ENCODE data around the gene SAMHD1. TPM values are rescaled to one million over a fixed set of nuclear protein-coding genes. Genes with fewer than 3 reads are reported as not detected.
"Not testable (repeated sequence)": the region's sequence is repeated elsewhere in the genome, so short reads cannot be mapped to it uniquely, and the experiment has no call there.

The SAMHD1 gene
- total RNA-seq, 1 experiment from 2014 or later = 63.0 TPM

DNA sequence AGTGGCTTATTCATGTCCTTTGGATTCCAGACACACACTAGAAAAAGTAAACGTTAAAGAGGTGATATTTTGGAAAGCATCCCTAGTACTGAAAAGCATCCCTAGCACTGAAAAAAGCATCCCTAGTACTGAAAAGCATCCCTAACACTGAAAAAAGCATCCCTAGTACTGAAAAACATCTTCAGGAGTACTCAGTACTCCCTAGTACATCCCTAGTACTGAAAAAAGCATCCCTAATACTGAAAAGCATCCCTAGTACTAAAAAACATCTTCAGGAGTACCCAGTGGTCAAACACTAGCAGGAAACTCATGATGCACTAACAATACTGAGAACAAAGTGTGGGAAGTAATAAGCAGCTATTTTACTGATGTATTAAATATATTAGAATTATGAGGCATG lies 45.6 kb upstream of the SAMHD1 start:
- BruUV-seq (replicated peaks) = no TSS peak
- CTCF ChIA-PET = no interaction called here

GRCh38 chr20:36994221-36994620 lies 42.7 kb upstream of the SAMHD1 start:
- H3K4me1 Mint-ChIP-seq (ENCODE audit: low read depth, unreplicated experiment); DNase-seq: not testable (repeated sequence)

More for the DNA sequence above, 45.6 kb upstream of the SAMHD1 start:
- H3K9me3 Mint-ChIP-seq (ENCODE audit: unreplicated experiment) = peaks cover 23% of the 10 kb centered on the region
- Histone ChIP-seq H3K4me1 (no peaks in the 10 kb centered on the region), H3K27me3 (replicated peaks; ENCODE audit: control insufficient read depth, insufficient read depth, low read length) (no peaks in the 10 kb centered on the region), H3K9me3 (peaks cover 23% of the 10 kb centered on the region), H3K4me3 (ENCODE audit: low read depth, low read length) (no peak overlapping the region), H3K36me3 (ENCODE audit: control insufficient read depth, insufficient read depth, low read length) (peaks cover 5% of the 10 kb centered on the region; the same call in 1 of the 2 replicates)
- H3K4me3 Mint-ChIP-seq (ENCODE audit: unreplicated experiment) = no peak overlapping the region
- H3K36me3 Mint-ChIP-seq (ENCODE audit: insufficient read depth, unreplicated experiment) = peaks cover 48% of the 10 kb centered on the region
- POLR2A ChIA-PET = no interaction called here
- TF ChIP-seq CTCF (IDR thresholded peaks at IDR 0.05; ENCODE audit: insufficient read depth in 1 of 2, low read depth in 1 of 2, low read length in 1 of 2, severe bottlenecking in 1 of 2, unreplicated experiment in 1 of 2) = no peak
- H3K27me3 Mint-ChIP-seq (ENCODE audit: insufficient read depth, unreplicated experiment) = no peaks in the 10 kb centered on the region
- H3K27ac Mint-ChIP-seq (ENCODE audit: unreplicated experiment) = no peak overlapping the region
- no peaks in the 10 kb centered on the region for H3K4me1 Mint-ChIP-seq (ENCODE audit: low read depth, unreplicated experiment)
- intact Hi-C loops (cut with micrococcal nuclease; ENCODE audit: unreplicated experiment) = no loop called here
- DNase-seq = no peak

DNA sequence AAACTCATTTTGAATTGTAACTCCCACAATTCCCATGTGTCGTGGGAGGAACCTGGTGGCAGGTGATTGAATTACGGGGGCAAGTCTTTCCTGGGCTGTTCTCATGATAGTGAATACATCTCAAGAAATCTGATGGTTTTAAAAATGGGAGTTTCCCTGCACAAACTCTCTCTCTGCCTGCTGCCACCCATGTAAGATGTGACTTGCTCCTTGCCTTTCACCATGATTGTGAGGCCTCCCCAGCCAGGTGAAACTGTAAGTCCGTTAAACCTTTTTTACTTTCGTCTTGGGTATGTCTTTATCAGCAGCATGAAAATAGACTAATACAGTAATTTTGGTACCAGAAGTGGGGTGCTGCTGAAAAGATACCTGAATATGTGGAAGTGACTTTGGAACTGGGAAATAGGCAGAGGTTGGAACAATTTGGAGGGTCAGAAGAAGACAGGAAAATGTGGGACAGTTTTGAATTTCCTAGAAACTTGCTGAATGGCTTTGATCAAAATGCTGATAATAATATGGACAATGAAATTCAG lies 41.4 kb upstream of the SAMHD1 start:
- H3K27me3 ChIP-seq (replicated peaks; ENCODE audit: control insufficient read depth, insufficient read depth, low read length) = no peaks in the 10 kb centered on the region
- no peaks in the 10 kb centered on the region for H3K36me3 ChIP-seq (ENCODE audit: control insufficient read depth, insufficient read depth, low read length)
- H3K4me3 Mint-ChIP-seq (ENCODE audit: unreplicated experiment) = no peak overlapping the region
- peaks cover 23% of the 10 kb centered on the region for H3K9me3 ChIP-seq
- H3K36me3 Mint-ChIP-seq (ENCODE audit: insufficient read depth, unreplicated experiment) = peaks cover 34% of the 10 kb centered on the region
- POLR2A ChIA-PET = interaction anchor here (0.6 kb wide), 1 partner anchor 104 kb away, joined by 3 read pairs; no protein-coding TSS in a partner anchor
- TF ChIP-seq CTCF (IDR thresholded peaks at IDR 0.05; ENCODE audit: insufficient read depth in 1 of 2, low read depth in 1 of 2, low read length in 1 of 2, severe bottlenecking in 1 of 2, unreplicated experiment in 1 of 2) = peak in 1 of 2 experiments; percentile 33
- no TSS peak for BruUV-seq (replicated peaks)
- peaks cover 23% of the 10 kb centered on the region for H3K9me3 Mint-ChIP-seq (ENCODE audit: unreplicated experiment)
- H3K27me3 Mint-ChIP-seq (ENCODE audit: insufficient read depth, unreplicated experiment) = no peaks in the 10 kb centered on the region
- peak overlapping the region; percentile 13 for H3K27ac Mint-ChIP-seq (ENCODE audit: unreplicated experiment)
- DNase-seq = no peak
- no peaks in the 10 kb centered on the region for H3K4me1 ChIP-seq
- intact Hi-C loops (cut with micrococcal nuclease; ENCODE audit: unreplicated experiment) = no loop called here
- H3K4me1 Mint-ChIP-seq (ENCODE audit: low read depth, unreplicated experiment) = no peaks in the 10 kb centered on the region
- CTCF ChIA-PET = no interaction called here
- H3K4me3 ChIP-seq (ENCODE audit: low read depth, low read length) = no peak overlapping the region

More at GRCh38 chr20:36994221-36994620, 42.7 kb upstream of the SAMHD1 start:
- H3K27me3 ChIP-seq (replicated peaks; ENCODE audit: control insufficient read depth, insufficient read depth, low read length); H3K4me3 Mint-ChIP-seq (ENCODE audit: unreplicated experiment); intact Hi-C loops (cut with micrococcal nuclease; ENCODE audit: unreplicated experiment); CTCF ChIA-PET; H3K4me3 ChIP-seq (ENCODE audit: low read depth, low read length); H3K4me1 ChIP-seq; H3K27me3 Mint-ChIP-seq (ENCODE audit: insufficient read depth, unreplicated experiment); H3K36me3 ChIP-seq (ENCODE audit: control insufficient read depth, insufficient read depth, low read length); BruUV-seq (replicated peaks); POLR2A ChIA-PET; H3K27ac Mint-ChIP-seq (ENCODE audit: unreplicated experiment): not testable (repeated sequence)
- peaks cover 23% of the 10 kb centered on the region for H3K9me3 ChIP-seq
- Mint-ChIP-seq H3K36me3 (ENCODE audit: insufficient read depth, unreplicated experiment) (peaks cover 44% of the 10 kb centered on the region), H3K9me3 (ENCODE audit: unreplicated experiment) (peaks cover 23% of the 10 kb centered on the region)

All from Caco-2 (cell line).